Adrenal gland (tissue), 12 donors: ENCODE results near the gene MOAP1. TPM values are rescaled to one million over a fixed set of nuclear protein-coding genes. Genes with fewer than 3 reads are reported as not detected.

Experiments
- DNase-seq, 7 donors: peaks; one replicate each; pipeline ENCODE4 v3.0.0-alpha.2; 2019 to 2020
- H3K27ac ChIP-seq, 5 donors: fragments of 200-600 bp; sonication (generic) in 4 of 5; 1 replicate in 3 of 5; 2 replicates in 2 of 5; pipeline versions ENCODE4 v1.5.1 to v1.8.0; 2016 to 2020; ENCODE audit warnings: mild to moderate bottlenecking in 1 of 5
- H3K27me3 ChIP-seq: fragments of 200-600 bp; 2 replicates; pipeline ENCODE4 v1.8.0; 2021
- H3K36me3 ChIP-seq, 2 donors: fragments of 200-600 bp; replicated peaks in 1 of 2; 1 replicate in 1 of 2; 2 replicates in 1 of 2; pipeline versions ENCODE4 v1.5.1 to v1.8.0; 2018 to 2022
- H3K4me1 ChIP-seq, 2 donors: fragments of 200-600 bp; replicated peaks in 1 of 2; 1 replicate in 1 of 2; 2 replicates in 1 of 2; pipeline versions ENCODE4 v1.5.1 to v1.8.0; 2018 to 2021
- H3K4me3 ChIP-seq, 4 donors: fragments of 200-600 bp; sonication (generic) in 3 of 4; one replicate each; pipeline ENCODE4 v1.5.1; 2016 to 2018
- H3K9me3 ChIP-seq, 3 donors: fragments of 200-600 bp; sonication (generic) in 1 of 3; replicated peaks in 1 of 3; 1 replicate in 2 of 3; 2 replicates in 1 of 3; pipeline versions ENCODE4 v1.5.1 to v1.8.0; 2016 to 2021
- CTCF ChIP-seq, 6 experiments: fragments of 450-650 bp in 4 of 6; fragments of 200-600 bp in 2 of 6; sonication (generic) in 1 of 6; IDR thresholded peaks; 1 replicate in 5 of 6; 2 replicates in 1 of 6; pipeline versions ENCODE4 v1.5.1 to v1.8.0; 2016 to 2021; ENCODE audit warnings: antibody characterized with exemption in 6 of 6, mild to moderate bottlenecking in 2 of 6, moderate library complexity in 1 of 6
- POLR2A ChIP-seq, 2 donors: fragments of 450-650 bp; IDR thresholded peaks; one replicate each; pipeline ENCODE4 v1.6.1; 2017; ENCODE audit warnings: antibody characterized with exemption in 2 of 2, mild to moderate bottlenecking in 2 of 2, moderate library complexity in 1 of 2
- WGBS, 4 donors: extraction: QIAGEN DNeasy Blood & Tissue Kit in 2 of 4; methylation state at CpG; one replicate each; pipeline versions ENCODE4 v1.1.5 to v1.1.7; 2013 to 2017; 5-methylcytosine and 5-hydroxymethylcytosine counted together
- intact Hi-C, 2 donors: fragments of 100-400 bp; cut with DNase I; formaldehyde crosslinking; loops; one replicate each; pipeline versions ENCODE4 v1.14.1 to v1.15.0; 2022 to 2023
- polyA plus RNA-seq, 3 donors: library from polyadenylated mRNA; stranded (reverse); fragments of 200-250 nt in 2 of 3; fragments of 350-450 nt in 1 of 3; fragmentation: Illumina TruSeq in 1 of 3; extraction: RNeasy Lipid Tissue Mini Kit (QIAGEN cat#74804) in 1 of 3; gene quantifications; one replicate each; pipeline ENCODE4 v1.2.3, GENCODE V29; 2013 to 2014
- total RNA-seq, 9 donors: library from RNA; depleted of rRNA in 4 of 9; stranded (reverse); fragments of >200 nt in 4 of 9; fragments of 120-200 nt in 1 of 9; fragmentation: NEBNext Ultra II Directional in 1 of 9; extraction: Animal tissue kit (Norgen Biotek cat#: 25700) in 1 of 9; gene quantifications; one replicate each; pipeline versions ENCODE4 v1.1.0 to v1.2.4, GENCODE V29; 2013 to 2023
- donor health status: healthy with polysubstance abuse.
- donor health status: Bipolar disorder and iron deficiency.
- donor health status: DM: yes; HTN: yes; CAD: no.
- donor health status: DM: no; HTN: no; CAD: no.
- donor health status: DM: no; HTN: no; CAD: no.
- donor health status: DM: yes; HTN: yes; CAD: no.

MOAP1 gene
- total and polyA plus RNA-seq, 12 donors = 12.7 to 72.5 (median 38.6) TPM

- TF ChIP-seq POLR2A (IDR thresholded peaks at IDR 0.05) = no peak
- no peak for TF ChIP-seq CTCF (IDR thresholded peaks at IDR 0.05)
- WGBS, 4 donors = 75 to 80% (median 77%) methylated on average over 3 of the region's 3 CpGs
- intact Hi-C loops = no loop called here
Observed at GRCh38 chr14:93212432-93212831, 27.7 kb upstream of the MOAP1 start.

GRCh38 chr14:93207468-93208308, 23.0 kb upstream of the MOAP1 start:
- peak; percentile 50 to 79 (median 60) for DNase-seq
- H3K4me1 ChIP-seq = peaks cover 0 to 24% of the 10 kb centered on the region in 2 donors
- TF ChIP-seq CTCF (IDR thresholded peaks at IDR 0.05) = peak in 3 of 6 experiments; percentile 13 to 34 (median 30)
- TF ChIP-seq POLR2A (IDR thresholded peaks at IDR 0.05) = no peak
- peak overlapping the region; percentile 6 to 92 (median 84) for H3K27ac ChIP-seq
- H3K9me3 ChIP-seq = no peaks in the 10 kb centered on the region
- H3K36me3 ChIP-seq = peaks cover 0 to 15% of the 10 kb centered on the region in 2 donors
- no peaks in the 10 kb centered on the region for H3K27me3 ChIP-seq
- peak overlapping the region; percentile 47 to 73 (median 58) for H3K4me3 ChIP-seq
- WGBS, 4 donors = 0 to 1% (median 1%) methylated on average over 18 to 23 of the region's 23 CpGs
- intact Hi-C loops = no loop called here

More at GRCh38 chr14:93212432-93212831, 27.7 kb upstream of the MOAP1 start:
- H3K27ac ChIP-seq = no peak overlapping the region
- peaks cover 0 to 14% of the 10 kb centered on the region in 2 donors for H3K4me1 ChIP-seq
- H3K36me3 ChIP-seq = peaks cover 0 to 61% of the 10 kb centered on the region in 2 donors
- H3K9me3 ChIP-seq = no peaks in the 10 kb centered on the region
- H3K27me3 ChIP-seq = no peaks in the 10 kb centered on the region
- no peak overlapping the region for H3K4me3 ChIP-seq
- DNase-seq = no peak

- 0 to 1% (median 0%) methylated on average over 21 to 65 of the region's 65 CpGs for WGBS, 4 donors
- Histone ChIP-seq H3K36me3 (peaks cover 0 to 7% of the 10 kb centered on the region in 2 donors), H3K9me3 (no peaks in the 10 kb centered on the region), H3K27me3 (no peaks in the 10 kb centered on the region), H3K4me1 (peaks cover 0 to 24% of the 10 kb centered on the region in 2 donors), H3K4me3 (peak within 1 kb of the TSS; percentile 59 to 85 (median 68)), H3K27ac (peak within 1 kb of the TSS; percentile 6 to 92 (median 84))
- intact Hi-C loops = no loop called here
- peak; percentile 96 to 98 (median 97) for DNase-seq
- TF ChIP-seq CTCF (IDR thresholded peaks at IDR 0.05) (peak; percentile 15 to 53 (median 26)), POLR2A (IDR thresholded peaks at IDR 0.05) (peak; percentile 26 to 83)
Observed at GRCh38 chr14:93206793-93207467, 22.2 kb upstream of the MOAP1 start, which contains the start of the genes GON7 and UBR7. Gene GON7, minus strand, starts transcription at chr14:93207065. Its CDS starts 28 bp downstream, at chr14:93207037. Gene UBR7, plus strand, starts transcription at chr14:93207256. Its CDS starts 36 bp downstream, at chr14:93207292.

- no peak for TF ChIP-seq CTCF (IDR thresholded peaks at IDR 0.05)
- no peak for TF ChIP-seq POLR2A (IDR thresholded peaks at IDR 0.05)
- intact Hi-C loops = no loop called here
- H3K9me3 ChIP-seq = no peaks in the 10 kb centered on the region
- DNase-seq = no peak
- no peaks in the 10 kb centered on the region for H3K27me3 ChIP-seq
- H3K4me1 ChIP-seq = peaks cover 0 to 6% of the 10 kb centered on the region in 2 donors
- H3K27ac ChIP-seq = no peak overlapping the region
- WGBS, 4 donors = 66 to 86% (median 81%) methylated on average over 7 of the region's 7 CpGs
- no peaks in the 10 kb centered on the region for H3K36me3 ChIP-seq
- H3K4me3 ChIP-seq = no peak overlapping the region
Observed at GRCh38 chr14:93201155-93201704, 16.5 kb upstream of the MOAP1 start.
